Activated naive CD8-positive, alpha-beta T cell treated with anti-CD3 and anti-CD28 coated beads, Interleukin-2, amount 50 U/mL, for 24 hours (primary cell): ENCODE results near the gene MACROD1.
"Not testable (repeated sequence)": the region's sequence is repeated elsewhere in the genome, so short reads cannot be mapped to it uniquely, and the experiment has no call there.

Experiments used
- ATAC-seq: fragments of 150-1000 bp; cut with Tn5 transposase; one replicate; pipeline ENCODE4 v1.10.0; 2021
- DNase-seq: peaks from one replicate; pipeline ENCODE4 v3.0.0; 2021
- H3K27ac Mint-ChIP-seq: one replicate; pipeline ENCODE4 v1.8.0; 2021; ENCODE audit warnings: mild to moderate bottlenecking, mixed read lengths
- H3K27me3 Mint-ChIP-seq: one replicate; pipeline ENCODE4 v1.8.0; 2021; ENCODE audit warnings: mixed read lengths
- H3K36me3 Mint-ChIP-seq: one replicate; pipeline ENCODE4 v1.8.0; 2021; ENCODE audit warnings: low read depth, mixed read lengths
- H3K4me1 Mint-ChIP-seq: one replicate; pipeline ENCODE4 v1.8.0; 2021; ENCODE audit warnings: mixed read lengths
- H3K4me3 Mint-ChIP-seq: one replicate; pipeline ENCODE4 v1.8.0; 2021; ENCODE audit warnings: mild to moderate bottlenecking, moderate library complexity, mixed read lengths
- H3K9me3 Mint-ChIP-seq: one replicate; pipeline ENCODE4 v1.8.0; 2021; ENCODE audit warnings: mixed read lengths

The MACROD1 gene

DNA sequence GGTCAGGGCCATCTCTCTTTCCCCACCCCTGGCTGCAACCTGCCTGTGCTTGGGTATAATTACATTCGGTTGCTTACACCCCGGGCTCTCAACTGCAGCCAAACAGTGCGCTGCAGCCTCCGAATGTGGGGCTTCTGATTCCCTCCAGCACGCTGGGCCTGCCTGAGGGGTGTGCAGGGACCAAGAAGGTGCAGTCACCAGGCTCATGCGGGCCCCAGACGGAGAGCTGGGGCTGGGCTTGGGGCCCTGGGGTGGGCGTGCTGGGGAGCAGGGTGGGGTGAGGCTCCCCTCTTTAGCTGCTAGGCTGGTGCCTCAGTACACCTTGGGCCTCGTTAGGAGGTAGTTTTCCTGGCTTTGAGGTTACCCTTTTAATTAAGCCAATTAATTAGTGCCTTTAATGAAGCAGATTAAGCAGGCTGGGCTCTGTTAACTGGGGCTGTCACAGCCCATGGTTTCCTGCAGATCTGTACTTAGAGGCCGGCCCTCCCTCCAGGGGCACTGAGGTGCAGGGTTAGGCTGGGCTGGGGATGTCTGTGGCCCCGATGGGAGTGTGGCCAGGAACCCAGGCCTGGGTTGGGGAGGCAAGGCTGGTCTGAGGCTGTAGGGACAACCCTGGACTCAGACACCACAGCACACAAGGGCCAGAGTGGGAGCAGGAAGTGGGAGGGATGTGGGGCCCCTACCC lies 112.8 kb downstream of the MACROD1 start:
- Mint-ChIP-seq H3K27ac (no peak overlapping the region), H3K4me1 (no peaks in the 10 kb centered on the region), H3K4me3 (no peak overlapping the region), H3K36me3 (no peaks in the 10 kb centered on the region), H3K27me3 (no peaks in the 10 kb centered on the region), H3K9me3 (no peaks in the 10 kb centered on the region)
- no peak for DNase-seq
- no peak for ATAC-seq

DNA sequence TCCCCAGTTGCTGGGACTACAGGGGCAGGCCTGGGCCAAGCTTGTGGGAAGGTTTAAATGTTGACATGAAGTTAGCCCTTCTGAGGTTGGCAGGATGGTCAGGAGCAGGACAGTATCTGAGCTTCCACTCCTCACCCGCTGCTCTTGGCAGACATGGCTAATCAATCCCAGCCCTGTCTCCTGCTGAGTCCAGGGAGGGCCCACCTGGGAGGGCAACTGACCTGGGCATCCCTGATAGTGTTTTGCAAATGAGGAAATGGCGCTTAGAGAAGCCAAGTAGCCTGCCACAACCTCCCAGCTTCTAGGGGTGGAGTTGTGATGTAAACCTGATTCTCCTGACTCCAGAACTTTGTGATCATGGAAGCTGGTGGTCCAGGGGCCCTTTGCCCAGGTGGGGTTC lies 113.5 kb downstream of the MACROD1 start:
- no peak for DNase-seq

DNA sequence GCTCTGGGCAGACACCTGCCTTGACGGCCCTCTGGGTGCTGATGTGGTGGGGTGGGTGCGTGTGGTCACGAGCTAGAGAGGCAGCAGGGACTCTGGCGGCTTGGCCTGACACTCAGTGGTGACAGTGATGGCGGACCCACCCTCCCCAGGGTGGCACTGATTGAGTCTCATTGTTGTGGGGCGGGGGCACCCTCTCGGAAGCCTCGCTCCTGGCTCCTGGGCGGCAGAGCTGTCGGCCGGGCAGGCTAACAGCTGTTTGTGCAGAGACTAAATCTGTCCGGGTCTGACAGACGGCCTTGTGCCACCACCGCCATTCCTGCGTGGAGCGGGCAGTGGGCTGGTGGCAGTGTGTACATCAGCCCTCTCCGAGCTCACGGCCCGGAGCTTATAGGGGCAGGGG lies 114.6 kb downstream of the MACROD1 start:
- Mint-ChIP-seq H3K4me1 (no peaks in the 10 kb centered on the region), H3K27ac (no peak overlapping the region), H3K9me3 (no peaks in the 10 kb centered on the region)

More for the DNA sequence above, 113.5 kb downstream of the MACROD1 start:
- Mint-ChIP-seq H3K27ac (no peak overlapping the region), H3K36me3 (no peaks in the 10 kb centered on the region), H3K9me3 (no peaks in the 10 kb centered on the region), H3K4me3 (no peak overlapping the region), H3K27me3 (no peaks in the 10 kb centered on the region), H3K4me1 (no peaks in the 10 kb centered on the region)
- no peak for ATAC-seq

DNA sequence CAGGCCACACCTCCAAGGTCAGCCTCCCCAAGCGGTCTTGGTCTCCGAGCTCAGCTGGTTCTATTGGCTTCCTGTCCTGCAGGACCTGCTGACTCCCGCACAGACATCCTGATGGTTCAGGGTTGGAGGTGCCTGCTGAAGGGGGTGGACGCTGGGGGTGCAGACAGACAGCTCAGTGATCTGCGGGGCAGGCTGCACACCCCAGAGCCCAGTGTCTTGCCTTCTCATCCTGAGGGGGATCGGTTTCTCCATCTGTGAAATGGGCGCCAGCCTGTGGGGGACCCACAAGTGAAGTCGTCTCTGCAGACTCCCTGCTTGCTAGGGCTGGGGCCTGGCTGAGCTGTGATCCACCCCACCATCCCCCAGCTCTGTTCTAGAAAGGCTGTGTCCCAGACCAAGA lies 116.4 kb downstream of the MACROD1 start:
- Mint-ChIP-seq H3K4me1 (no peaks in the 10 kb centered on the region), H3K27me3 (no peaks in the 10 kb centered on the region), H3K27ac (no peak overlapping the region), H3K4me3 (no peak overlapping the region), H3K9me3 (no peaks in the 10 kb centered on the region), H3K36me3 (no peaks in the 10 kb centered on the region)
- no peak for DNase-seq
- no peak for ATAC-seq

More for the DNA sequence above, 114.6 kb downstream of the MACROD1 start:
- Mint-ChIP-seq H3K27me3 (no peaks in the 10 kb centered on the region), H3K36me3 (no peaks in the 10 kb centered on the region), H3K4me3 (no peak overlapping the region)
- DNase-seq (no peak), ATAC-seq (no peak)

DNA sequence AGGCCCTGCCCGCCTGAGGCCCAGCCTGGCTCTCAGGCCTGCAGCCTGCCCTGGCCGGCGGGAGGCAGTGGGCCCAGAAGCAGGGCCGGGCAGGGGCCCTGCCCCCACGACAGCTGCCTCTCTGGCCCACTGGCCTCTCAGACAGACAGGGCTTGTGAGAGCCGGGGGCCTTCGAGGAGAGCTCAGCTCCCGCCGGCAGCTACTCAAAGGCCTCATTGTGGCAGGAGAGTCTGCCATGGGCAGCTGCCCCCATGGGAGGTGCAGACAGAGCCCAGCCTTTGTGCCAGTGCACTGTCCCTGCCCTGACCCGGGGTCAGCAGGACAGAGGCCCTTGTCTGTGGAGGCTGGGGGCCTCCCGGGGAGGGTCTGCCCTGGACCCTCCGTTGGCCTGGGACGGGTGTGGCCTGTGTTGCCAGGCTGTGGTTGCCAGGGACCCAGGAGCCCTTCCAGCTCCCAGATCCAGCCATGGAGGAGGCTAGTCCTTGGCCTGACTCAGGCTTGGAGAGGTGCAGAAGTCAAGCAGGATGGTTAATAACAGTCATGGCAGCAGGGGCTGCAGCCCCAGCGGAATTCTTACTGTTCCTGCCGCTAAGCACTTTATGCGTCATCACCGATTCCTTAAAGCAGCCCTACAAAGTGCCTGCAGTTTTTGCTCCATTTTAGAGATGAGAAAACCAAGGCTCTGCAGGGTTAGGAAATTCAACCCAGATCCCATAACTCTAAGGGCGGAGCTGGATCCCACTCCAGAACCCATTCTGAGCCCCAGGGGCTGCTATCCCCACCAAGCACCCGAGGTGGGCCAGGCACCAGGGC lies 117.7 kb downstream of the MACROD1 start:
- H3K9me3 Mint-ChIP-seq, result no peaks in the 10 kb centered on the region
- ATAC-seq (no peak), DNase-seq (no peak)
- H3K36me3 Mint-ChIP-seq, result no peaks in the 10 kb centered on the region
- no peaks in the 10 kb centered on the region for H3K27me3 Mint-ChIP-seq
- H3K27ac Mint-ChIP-seq, result no peak overlapping the region
- no peak overlapping the region for H3K4me3 Mint-ChIP-seq
- no peaks in the 10 kb centered on the region for H3K4me1 Mint-ChIP-seq

DNA sequence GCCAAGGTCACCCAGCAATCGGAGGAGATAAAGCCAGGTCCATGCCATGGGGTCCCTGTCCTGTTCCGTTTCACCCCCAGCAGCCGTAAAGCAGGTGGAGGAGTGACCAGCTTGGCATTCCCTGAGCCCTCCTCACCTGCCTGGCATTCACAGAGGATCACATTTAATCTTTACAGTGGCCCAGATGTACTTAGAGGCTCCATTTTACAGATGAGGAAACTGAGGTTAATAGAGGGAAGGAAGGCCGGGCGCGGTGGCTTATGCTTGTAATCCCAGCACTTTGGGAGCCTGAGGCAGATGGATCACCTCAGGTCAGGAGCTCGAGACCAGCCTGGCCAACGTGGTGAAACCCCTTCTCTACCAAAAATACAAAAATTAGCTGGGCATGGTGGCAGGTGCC lies 118.5 kb downstream of the MACROD1 start:
- H3K9me3 Mint-ChIP-seq, H3K27me3 Mint-ChIP-seq, H3K36me3 Mint-ChIP-seq, DNase-seq, ATAC-seq, H3K4me3 Mint-ChIP-seq, H3K4me1 Mint-ChIP-seq, H3K27ac Mint-ChIP-seq: not testable (repeated sequence)

DNA sequence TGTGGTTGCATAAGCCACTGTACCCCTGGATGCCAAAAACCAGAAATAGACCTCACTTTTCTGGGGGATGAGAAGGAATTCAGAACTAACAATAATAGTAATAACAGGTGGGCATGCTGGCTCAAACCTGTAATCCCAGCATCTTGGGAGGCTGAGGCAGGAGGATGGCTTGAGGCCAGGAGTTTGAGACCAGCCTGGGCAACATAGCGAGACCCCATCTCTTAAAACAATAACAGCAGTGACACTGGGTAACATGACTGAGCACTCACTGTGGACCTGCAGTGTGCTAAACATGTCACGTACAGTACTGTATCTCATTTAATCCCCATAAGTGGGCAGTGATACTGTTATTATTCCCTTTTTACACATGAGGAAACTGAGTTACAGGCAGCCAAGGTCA lies 120.2 kb downstream of the MACROD1 start:
- H3K4me3 Mint-ChIP-seq, result no peak overlapping the region
- no peaks in the 10 kb centered on the region for H3K36me3 Mint-ChIP-seq
- H3K27ac Mint-ChIP-seq, result no peak overlapping the region
- DNase-seq (no peak), ATAC-seq (no peak)
- H3K4me1 Mint-ChIP-seq, result no peaks in the 10 kb centered on the region
- no peaks in the 10 kb centered on the region for H3K9me3 Mint-ChIP-seq
- H3K27me3 Mint-ChIP-seq, result no peaks in the 10 kb centered on the region

DNA sequence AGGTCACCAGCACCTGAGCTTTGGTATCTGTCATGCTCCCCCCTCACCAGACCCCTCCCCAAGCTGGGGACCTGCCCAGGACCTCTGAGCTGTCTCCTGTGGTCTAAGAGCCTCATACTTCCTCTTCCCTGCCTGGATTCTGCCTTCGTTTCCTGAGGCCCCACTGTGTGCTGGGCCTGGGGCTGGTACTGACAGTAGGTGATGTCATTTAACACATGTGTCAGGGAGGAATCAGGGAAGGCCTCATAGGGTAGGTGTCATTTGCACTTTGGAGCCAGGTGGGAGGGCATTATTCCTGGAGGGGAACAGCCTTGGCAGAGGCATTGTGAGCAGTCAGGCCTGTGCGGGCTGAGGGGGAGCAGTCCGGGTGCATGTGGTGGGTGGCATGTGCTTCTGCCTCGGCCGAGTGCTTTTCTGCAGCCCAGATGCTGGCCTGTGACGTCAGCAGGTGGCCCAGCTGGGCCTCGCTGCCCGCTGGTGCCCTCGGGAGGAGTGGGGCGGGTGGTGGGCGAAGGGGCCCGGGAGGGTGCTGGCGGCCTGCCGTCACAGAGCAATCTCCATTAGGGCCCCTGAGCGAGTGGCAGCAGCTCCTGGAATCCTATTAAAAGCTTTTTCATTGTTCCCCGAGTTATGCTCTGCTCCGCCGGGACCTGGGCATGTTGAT lies 121.1 kb downstream of the MACROD1 start:
- Mint-ChIP-seq H3K27ac (no peak overlapping the region), H3K4me1 (no peaks in the 10 kb centered on the region), H3K36me3 (no peaks in the 10 kb centered on the region), H3K9me3 (no peaks in the 10 kb centered on the region), H3K4me3 (no peak overlapping the region), H3K27me3 (peaks cover 3% of the 10 kb centered on the region)
- ATAC-seq, result no peak
- no peak for DNase-seq

DNA sequence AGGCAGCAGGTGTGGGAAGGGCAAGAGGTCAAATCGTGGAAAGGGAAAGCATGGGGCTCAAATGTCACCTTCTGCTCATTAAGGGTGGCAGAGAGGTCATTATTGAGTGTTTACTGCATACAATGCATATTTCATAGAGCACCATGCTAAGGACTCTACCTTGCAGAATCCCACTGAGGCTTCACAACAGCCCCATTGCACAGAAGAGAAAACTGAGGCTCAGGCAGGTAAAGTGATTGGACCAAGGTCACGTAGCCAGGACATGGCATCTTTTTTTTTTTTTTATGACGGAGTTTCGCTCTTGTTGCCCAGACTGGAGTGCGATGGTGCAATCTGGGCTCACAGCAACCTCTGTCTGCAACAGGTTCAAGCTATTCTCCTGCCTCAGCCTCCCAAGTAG lies 122.4 kb downstream of the MACROD1 start:
- H3K36me3 Mint-ChIP-seq, result no peaks in the 10 kb centered on the region
- H3K4me3 Mint-ChIP-seq, result no peak overlapping the region
- H3K4me1 Mint-ChIP-seq, result no peaks in the 10 kb centered on the region
- peaks cover 6% of the 10 kb centered on the region for H3K27me3 Mint-ChIP-seq
- H3K9me3 Mint-ChIP-seq, result no peaks in the 10 kb centered on the region
- no peak overlapping the region for H3K27ac Mint-ChIP-seq
- no peak for DNase-seq
- ATAC-seq, result no peak

DNA sequence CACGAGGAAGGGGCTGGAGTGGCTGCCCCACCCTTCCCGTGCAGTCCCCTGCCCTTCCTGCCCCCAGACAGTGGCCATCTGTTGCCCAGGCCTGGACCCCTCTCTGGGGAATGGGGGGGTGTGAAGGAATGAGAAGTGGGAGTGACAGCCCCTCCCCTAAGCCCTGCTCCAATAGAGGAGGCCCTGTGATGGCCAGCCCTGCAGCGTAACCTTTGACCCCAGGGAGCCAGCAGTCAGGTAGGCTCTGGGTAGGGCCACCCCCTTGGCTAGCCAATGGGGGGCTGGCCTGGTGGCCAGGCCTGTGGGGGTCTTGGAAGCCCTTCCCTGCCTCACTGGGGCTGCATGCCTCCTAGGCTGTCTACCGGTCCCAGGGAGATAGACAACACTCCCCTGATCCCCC lies 123.6 kb downstream of the MACROD1 start:
- Mint-ChIP-seq H3K27me3 (peaks cover 14% of the 10 kb centered on the region), H3K4me1 (no peaks in the 10 kb centered on the region), H3K4me3 (no peak overlapping the region), H3K27ac (no peak overlapping the region), H3K36me3 (no peaks in the 10 kb centered on the region), H3K9me3 (no peaks in the 10 kb centered on the region)
- no peak for DNase-seq
- no peak for ATAC-seq

DNA sequence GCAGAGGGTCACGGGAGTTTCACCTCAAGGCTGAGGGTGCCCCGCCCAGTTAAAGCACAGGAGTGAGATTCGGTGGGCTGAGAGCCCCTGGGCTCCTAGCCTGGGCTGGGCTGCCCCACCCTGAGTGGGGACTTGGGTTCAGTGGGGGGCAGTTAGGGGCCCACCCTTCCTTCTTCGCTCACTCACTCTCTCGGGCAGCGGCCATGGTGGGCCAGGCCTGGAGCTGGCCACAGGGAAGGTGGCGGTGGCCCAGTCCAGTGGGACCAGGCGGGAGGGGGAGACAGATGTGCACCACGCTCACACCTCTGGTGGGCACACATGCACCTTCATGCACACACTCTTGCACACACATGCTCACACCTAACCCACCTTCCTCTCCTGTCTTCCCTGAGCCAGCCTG lies 124.1 kb downstream of the MACROD1 start:
- DNase-seq (no peak), ATAC-seq (no peak)
- no peak overlapping the region for H3K4me3 Mint-ChIP-seq
- no peaks in the 10 kb centered on the region for H3K36me3 Mint-ChIP-seq
- no peaks in the 10 kb centered on the region for H3K9me3 Mint-ChIP-seq
- H3K27ac Mint-ChIP-seq, result no peak overlapping the region
- H3K4me1 Mint-ChIP-seq, result no peaks in the 10 kb centered on the region
- peaks cover 15% of the 10 kb centered on the region for H3K27me3 Mint-ChIP-seq

DNA sequence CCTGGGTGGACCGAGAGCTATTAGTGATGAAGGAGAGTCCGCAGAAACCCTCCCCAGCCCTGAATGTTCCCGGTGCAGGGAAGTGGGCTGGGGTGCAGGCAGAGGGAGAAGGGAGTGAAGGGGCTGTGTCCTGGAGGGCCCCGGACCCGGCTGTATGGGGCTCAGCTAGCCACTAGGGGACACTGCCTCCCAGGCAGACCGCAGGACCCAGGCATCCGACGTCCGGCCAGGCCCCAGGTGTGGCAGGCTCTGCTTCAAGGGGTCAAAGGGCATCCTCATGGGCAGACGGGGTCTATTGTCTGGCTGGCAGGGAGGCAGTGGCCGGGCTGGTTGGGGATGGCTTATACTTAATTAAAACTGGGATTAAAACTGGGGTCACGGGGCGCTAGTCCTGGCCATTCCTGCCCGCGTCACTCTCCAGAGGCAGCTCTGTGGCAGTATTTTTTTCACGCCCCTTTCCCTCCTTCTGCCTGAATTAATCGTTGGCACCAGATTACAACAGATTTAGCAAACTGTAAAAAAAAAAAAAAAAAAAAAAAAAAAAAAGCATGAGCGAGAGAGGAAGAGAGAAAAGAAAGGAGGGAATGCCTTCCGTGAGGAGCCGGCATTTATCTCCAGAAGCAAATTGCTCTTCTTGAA lies 125.1 kb downstream of the MACROD1 start:
- no peak for DNase-seq
- Mint-ChIP-seq H3K4me1 (no peaks in the 10 kb centered on the region), H3K27me3 (peaks cover 15% of the 10 kb centered on the region), H3K9me3 (no peaks in the 10 kb centered on the region), H3K4me3 (no peak overlapping the region), H3K27ac (no peak overlapping the region), H3K36me3 (no peaks in the 10 kb centered on the region)
- ATAC-seq, result no peak

DNA sequence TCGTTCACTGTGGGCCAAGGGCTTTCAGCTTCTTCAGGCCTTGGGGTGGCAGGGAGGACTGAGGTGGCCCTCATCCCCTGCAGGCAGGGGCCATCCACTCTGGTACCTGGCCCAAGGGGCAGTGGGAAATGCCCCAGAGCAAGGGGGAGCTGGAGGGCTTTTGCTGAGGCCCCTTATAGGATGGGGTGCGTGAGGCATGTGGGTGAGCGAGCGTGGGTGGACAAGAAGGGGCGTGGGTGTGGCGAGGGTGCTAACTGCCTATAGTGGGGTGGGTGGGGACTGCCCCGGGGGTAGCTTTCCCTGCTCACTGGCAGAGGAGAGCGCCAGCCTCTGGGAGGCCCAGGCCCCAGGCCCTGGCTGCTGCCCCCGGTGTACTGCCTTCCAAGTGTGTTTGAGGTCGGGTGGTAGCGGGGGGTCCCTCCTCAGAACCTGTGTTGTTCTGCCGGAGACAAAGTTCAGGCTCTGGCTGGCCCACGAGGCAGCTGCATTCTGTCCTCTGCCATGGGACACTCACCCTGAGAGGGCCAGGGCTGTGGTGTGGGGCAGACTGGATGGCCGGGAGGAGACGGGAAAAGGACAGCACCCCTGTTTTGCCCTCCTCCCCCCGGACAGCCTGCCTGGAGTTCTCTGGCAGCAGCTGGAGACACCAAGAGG lies 126.8 kb downstream of the MACROD1 start:
- H3K4me3 Mint-ChIP-seq, result no peak overlapping the region
- no peaks in the 10 kb centered on the region for H3K36me3 Mint-ChIP-seq
- H3K9me3 Mint-ChIP-seq, result no peaks in the 10 kb centered on the region
- peaks cover 27% of the 10 kb centered on the region for H3K27me3 Mint-ChIP-seq
- H3K4me1 Mint-ChIP-seq, result peaks cover 5% of the 10 kb centered on the region
- no peak overlapping the region for H3K27ac Mint-ChIP-seq
- DNase-seq (no peak), ATAC-seq (no peak)

DNA sequence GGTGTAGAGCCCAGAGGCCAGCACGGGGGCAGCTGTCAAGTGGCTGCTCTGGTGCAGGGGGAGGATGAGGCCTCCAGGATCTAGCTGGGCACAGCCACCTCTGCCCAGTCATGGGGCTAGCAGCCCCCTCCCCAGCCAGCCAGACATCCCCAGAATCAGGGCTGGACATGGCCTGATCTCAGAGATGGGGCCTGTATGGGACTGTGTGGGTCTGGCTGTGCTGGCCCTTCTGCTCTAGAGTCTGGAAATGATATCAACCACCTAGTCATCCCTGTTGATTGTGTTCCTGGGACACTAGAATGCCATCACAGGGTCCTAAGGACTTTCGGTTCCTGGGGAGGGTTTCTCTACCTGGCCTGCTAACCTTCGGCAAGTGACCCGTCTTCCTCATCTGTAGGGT lies 127.4 kb downstream of the MACROD1 start:
- DNase-seq, result no peak
- Mint-ChIP-seq H3K36me3 (no peaks in the 10 kb centered on the region), H3K27ac (no peak overlapping the region), H3K9me3 (no peaks in the 10 kb centered on the region), H3K4me1 (peaks cover 7% of the 10 kb centered on the region), H3K4me3 (no peak overlapping the region), H3K27me3 (peaks cover 31% of the 10 kb centered on the region)
- ATAC-seq, result no peak
